PC-3 (cell line): ENCODE results near the gene CHRNA4.

ENCODE experiments used
- CTCF ChIP-seq: fragments of 300-600 bp; sonication (generic); conservative IDR thresholded peaks from 2 replicates; pipeline ENCODE4 v1.5.1; 2017; ENCODE audit warnings: antibody characterized with exemption, low read depth, mild to moderate bottlenecking, low read length
- EZH2 ChIP-seq: fragments of 300-600 bp; sonication (generic); IDR thresholded peaks from one replicate; pipeline ENCODE4 v1.6.1; 2017; ENCODE audit warnings: antibody characterized with exemption, mild to moderate bottlenecking, low read length; ENCODE audit not compliant: unreplicated experiment

GRCh38 chr20:63394920-63395455 lies 33.8 kb upstream of the CHRNA4 start:
- TF ChIP-seq EZH2 (no peak), CTCF (no peak)
